CD1c-positive myeloid dendritic cell (primary cell): ENCODE measurements around the gene HNRNPUL1.
A peak's percentile ranks its signal among the peaks of the same experiment; 100 is the strongest.
"Not testable (repeated sequence)": the region's sequence is repeated elsewhere in the genome, so short reads cannot be mapped to it uniquely, and the experiment has no call there.

ENCODE experiments used
- DNase-seq: peaks from one replicate; pipeline ENCODE4 v3.0.0-alpha.2; 2016; ENCODE audit errors: extremely low spot score

HNRNPUL1 gene

GRCh38 chr19:41325947-41326706, 62.0 kb downstream of the HNRNPUL1 start:
- DNase-seq, result peak; percentile 40

- no peak for DNase-seq
These were observed 63.0 kb downstream of the HNRNPUL1 start for GRCh38 chr19:41327076-41327575.

- peak; percentile 96 for DNase-seq
These were observed 63.5 kb downstream of the HNRNPUL1 start for GRCh38 chr19:41327576-41328156.

DNA sequence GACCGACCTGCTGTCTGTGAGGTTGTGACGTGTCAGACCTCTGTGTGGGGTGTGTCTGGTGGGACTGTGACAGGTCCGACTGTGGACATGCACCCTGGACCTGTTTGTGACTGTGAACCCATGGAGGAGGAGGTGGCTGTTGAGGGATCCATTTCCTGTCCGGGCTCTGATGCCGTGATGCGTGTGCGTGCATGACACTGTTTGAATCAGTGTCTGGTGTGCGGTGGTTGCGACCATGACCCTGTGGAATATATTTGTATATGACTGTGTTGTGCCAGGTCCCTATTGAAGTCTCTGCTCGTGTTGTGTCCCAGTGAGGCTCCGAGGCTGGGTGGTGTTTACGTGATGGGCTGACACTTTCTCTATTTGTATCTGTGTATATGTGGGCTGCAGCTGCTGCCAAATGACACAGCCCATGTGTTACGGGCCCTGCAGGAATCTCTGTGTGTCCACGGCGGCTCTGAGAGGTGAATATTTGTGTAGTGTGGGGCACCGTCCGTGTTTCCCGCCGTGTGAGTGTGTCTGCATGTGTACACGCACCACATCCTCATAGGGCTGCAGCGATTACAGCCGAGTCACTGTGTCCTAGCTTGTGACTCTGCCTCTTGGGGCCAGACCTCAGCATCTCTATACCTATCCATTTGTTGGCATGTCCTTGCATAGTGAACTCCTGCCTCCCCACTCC, 64.1 kb downstream of the HNRNPUL1 start:
- no peak for DNase-seq

GRCh38 chr19:41328842-41329225, 64.7 kb downstream of the HNRNPUL1 start:
- DNase-seq, result peak; percentile 91

DNA sequence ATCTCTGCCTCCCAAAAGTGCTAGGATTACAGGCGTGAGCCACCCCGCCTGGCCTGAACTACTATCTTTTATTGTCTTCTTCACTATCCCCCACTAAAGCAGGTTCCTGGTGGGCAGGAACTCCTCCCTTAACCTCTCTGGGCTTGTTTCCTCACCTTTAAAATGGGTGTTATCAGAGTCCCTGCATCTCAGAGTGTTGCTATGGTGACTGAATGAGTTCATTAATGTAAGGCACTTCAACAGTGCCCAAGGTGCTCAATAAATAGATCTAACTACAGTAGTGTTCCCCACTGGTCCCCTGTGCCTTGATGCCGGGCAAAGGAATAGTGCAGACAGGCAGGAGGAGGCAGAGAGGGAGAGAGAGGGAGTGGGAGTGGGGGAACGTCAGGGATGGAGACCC, 66.3 kb downstream of the HNRNPUL1 start:
- DNase-seq, result no peak

- DNase-seq, result no peak
These were observed 66.9 kb downstream of the HNRNPUL1 start for GRCh38 chr19:41330946-41331678.

- DNase-seq, result no peak
These were observed 67.8 kb downstream of the HNRNPUL1 start for GRCh38 chr19:41332000-41332399.

GRCh38 chr19:41332468-41332867, 68.3 kb downstream of the HNRNPUL1 start:
- DNase-seq, result no peak

- peak; percentile 85 for DNase-seq
These were observed 70.6 kb downstream of the HNRNPUL1 start for GRCh38 chr19:41334793-41335192.

- no peak for DNase-seq
These were observed 71.3 kb downstream of the HNRNPUL1 start for GRCh38 chr19:41335467-41335866.

DNA sequence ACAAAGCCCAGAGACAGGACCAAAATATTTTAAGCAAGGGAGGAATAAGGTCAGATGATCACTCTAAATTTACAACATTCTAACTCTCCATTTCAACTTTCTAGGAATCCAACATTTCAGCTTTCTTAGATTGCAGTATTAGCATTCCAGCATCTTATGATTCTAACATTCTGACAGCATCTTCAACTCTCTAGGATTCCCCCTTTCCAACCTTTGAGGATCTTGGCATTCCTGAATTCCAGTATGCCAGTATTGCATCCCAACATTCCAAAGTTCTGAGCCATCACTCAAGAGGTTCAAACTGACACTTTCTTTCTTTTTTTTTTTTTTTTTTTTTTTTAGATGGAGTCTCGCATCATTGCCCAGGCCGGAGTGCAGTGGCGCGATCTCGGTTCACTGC, 75.8 kb downstream of the HNRNPUL1 start:
- no peak for DNase-seq

DNA sequence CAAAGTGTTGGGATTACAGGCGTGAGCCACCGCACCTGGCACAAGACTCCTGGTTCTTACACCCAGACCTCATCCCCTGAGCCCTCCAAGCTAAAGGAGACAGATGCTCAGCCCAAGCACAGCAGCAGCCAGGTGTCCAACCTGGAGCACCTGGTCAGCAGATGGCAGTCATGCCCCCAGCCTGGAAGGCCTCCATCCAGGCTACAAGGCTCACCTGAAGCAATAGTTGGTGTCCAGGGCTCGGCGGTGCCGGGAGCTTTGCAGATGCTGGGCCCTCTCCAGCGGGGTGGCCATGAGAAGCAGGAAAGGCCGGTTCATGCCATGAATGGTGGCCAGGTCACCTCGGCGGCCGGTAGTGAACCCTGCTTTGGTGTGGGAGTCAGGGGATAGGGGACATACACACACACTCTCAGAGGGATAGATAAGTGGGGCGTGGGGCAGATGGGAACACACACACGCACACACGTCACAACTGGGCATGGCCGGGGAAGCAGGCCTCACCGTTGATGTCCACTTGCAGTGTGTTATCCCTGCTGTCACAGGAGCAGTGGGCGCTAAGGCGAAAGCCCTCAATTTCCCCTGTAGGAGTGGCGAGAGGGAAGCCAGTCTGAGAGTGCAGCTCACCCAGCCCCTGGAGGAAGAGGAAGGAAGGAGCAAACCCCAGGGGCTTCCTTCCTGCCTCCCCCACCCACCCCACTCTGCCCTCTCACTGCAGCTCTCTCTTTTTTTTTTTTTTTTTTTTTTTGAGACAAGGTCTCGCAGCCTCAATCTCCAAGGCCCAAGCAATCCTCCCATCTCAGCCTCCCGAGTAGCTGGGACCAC, 77.7 kb downstream of the HNRNPUL1 start:
- DNase-seq, result peak; percentile 32

- DNase-seq, result no peak
These were observed 80.0 kb downstream of the HNRNPUL1 start for GRCh38 chr19:41344162-41344561.

DNA sequence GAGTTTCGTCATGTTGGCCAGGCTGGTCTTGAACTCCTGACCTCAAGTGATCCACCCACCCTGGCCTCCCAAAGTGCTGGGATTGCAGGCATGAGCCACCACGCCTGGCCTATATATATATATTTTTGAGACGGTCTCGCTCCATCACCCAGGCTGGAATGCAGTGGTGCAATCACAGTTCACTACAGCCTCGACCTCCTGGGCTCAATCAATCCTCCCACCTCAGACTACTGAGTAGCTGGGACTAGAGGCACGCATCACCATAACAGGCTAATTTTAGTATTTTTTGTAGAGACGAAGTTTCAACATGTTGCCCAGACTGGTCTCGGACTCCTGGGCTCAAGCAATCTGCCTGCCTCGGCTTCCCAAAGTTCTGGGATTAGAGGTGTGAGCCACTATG, 82.7 kb downstream of the HNRNPUL1 start:
- not testable (repeated sequence) for DNase-seq

GRCh38 chr19:41350735-41351338, 86.7 kb downstream of the HNRNPUL1 start:
- no peak for DNase-seq

GRCh38 chr19:41351339-41352245, 87.4 kb downstream of the HNRNPUL1 start:
- peak; percentile 87 for DNase-seq

GRCh38 chr19:41352279-41352608, 88.1 kb downstream of the HNRNPUL1 start:
- DNase-seq, result no peak

DNA sequence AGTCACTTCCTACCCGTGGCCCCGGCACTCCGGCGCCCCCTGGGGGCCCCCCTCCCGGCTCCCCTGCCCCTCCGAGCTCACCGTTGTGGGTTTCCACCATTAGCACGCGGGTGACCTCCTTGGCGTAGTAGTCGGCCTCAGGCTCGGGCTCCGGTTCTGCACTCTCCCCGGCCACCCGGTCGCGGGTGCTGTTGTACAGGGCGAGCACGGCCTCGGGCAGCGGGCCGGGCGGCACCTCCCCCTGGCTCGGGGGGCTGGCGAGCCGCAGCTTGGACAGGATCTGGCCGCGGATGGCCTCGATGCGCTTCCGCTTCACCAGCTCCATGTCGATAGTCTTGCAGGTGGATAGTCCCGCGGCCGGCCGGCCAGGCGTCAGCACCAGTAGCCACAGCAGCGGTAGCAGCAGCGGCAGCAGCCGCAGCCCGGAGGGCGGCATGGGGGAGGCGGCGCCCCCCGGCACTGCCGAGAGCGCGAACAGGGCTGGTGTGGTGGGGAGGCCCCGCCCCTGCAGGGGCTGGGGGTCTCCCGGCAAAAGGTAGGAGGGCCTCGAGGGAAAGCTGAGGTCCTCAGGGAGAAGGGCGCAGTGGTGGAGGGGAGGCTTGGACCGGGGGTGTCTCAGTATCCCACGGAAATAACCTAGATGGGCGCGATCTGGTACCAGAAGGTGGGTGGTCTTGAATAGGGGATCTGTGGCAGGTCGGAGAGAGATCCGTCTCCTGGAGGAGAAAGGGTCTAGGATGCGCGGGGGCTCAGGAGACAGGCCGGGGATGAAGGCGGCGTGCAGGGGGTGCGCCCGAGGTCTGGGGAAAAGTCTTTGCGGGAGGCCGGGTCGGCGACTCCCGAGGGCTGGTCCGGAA, 88.7 kb downstream of the HNRNPUL1 start:
- peak; percentile 78 for DNase-seq
